Natural killer cell (primary cell): ENCODE results near the gene AP1S2. TPM values are rescaled to one million over a fixed set of nuclear protein-coding genes. Genes with fewer than 3 reads are reported as not detected.

Source experiments
- ATAC-seq, 3 donors: fragments of 150-1000 bp in 2 of 3; fragments of 200-7000 bp in 1 of 3; cut with Tn5 transposase; 1 replicate in 1 of 3; 2 replicates in 2 of 3; pipeline ENCODE4 v1.10.0; 2021; ENCODE audit warnings: mild to moderate bottlenecking in 2 of 3, moderate library complexity in 2 of 3
- DNase-seq, 2 donors: peaks; one replicate each; pipeline versions ENCODE4 v3.0.0 to v3.0.0-alpha.2; 2013 to 2021; ENCODE audit warnings: mixed read lengths in 1 of 2
- H3K27ac ChIP-seq: one replicate; pipeline ENCODE4 v1.5.1; 2013; ENCODE audit warnings: mild to moderate bottlenecking, low read length
- H3K27me3 ChIP-seq: one replicate; pipeline ENCODE4 v1.6.1; 2013; ENCODE audit warnings: low read length; ENCODE audit not compliant: control insufficient read depth, insufficient read depth
- H3K36me3 ChIP-seq: one replicate; pipeline ENCODE4 v1.6.1; 2013; ENCODE audit warnings: low read length; ENCODE audit not compliant: control insufficient read depth, insufficient read depth
- H3K4me1 ChIP-seq: one replicate; pipeline ENCODE4 v1.6.1; 2013; ENCODE audit warnings: low read length; ENCODE audit not compliant: control insufficient read depth, insufficient read depth
- H3K4me3 ChIP-seq: one replicate; pipeline ENCODE4 v1.5.1; 2013; ENCODE audit warnings: low read length
- H3K9me3 ChIP-seq: one replicate; pipeline ENCODE4 v1.6.1; 2013; ENCODE audit warnings: low read length; ENCODE audit not compliant: control insufficient read depth, insufficient read depth
- H3K27ac Mint-ChIP-seq, 2 donors: one replicate each; pipeline ENCODE4 v1.8.0; 2022; ENCODE audit warnings: mild to moderate bottlenecking in 2 of 2, mixed read lengths in 2 of 2, moderate library complexity in 1 of 2
- H3K27me3 Mint-ChIP-seq, 2 donors: one replicate each; pipeline ENCODE4 v1.8.0; 2022; ENCODE audit warnings: low read depth in 2 of 2, mixed read lengths in 2 of 2
- H3K36me3 Mint-ChIP-seq: one replicate; pipeline ENCODE4 v1.8.0; 2022; ENCODE audit warnings: mixed read lengths
- H3K4me1 Mint-ChIP-seq, 2 donors: one replicate each; pipeline ENCODE4 v1.8.0; 2022; ENCODE audit warnings: mixed read lengths in 2 of 2
- H3K4me3 Mint-ChIP-seq: one replicate; pipeline ENCODE4 v1.8.0; 2022; ENCODE audit warnings: mild to moderate bottlenecking, moderate library complexity, mixed read lengths
- H3K9me3 Mint-ChIP-seq, 2 donors: one replicate each; pipeline ENCODE4 v1.8.0; 2022; ENCODE audit warnings: mixed read lengths in 2 of 2
- WGBS: methylation state at CpG from one replicate; pipeline ENCODE4 v1.1.7; 2013; ENCODE audit warnings: missing lambda C conversion rate; ENCODE audit not compliant: insufficient coverage; 5-methylcytosine and 5-hydroxymethylcytosine counted together
- intact Hi-C: fragments of 100-400 bp; cut with micrococcal nuclease; formaldehyde crosslinking; loops from one replicate; pipeline ENCODE4 v1.14.2; 2022
- total RNA-seq, 4 donors: library from RNA; stranded (reverse); fragments of 120-200 nt in 1 of 4; gene quantifications; one replicate each; pipeline versions ENCODE4 v1.2.3 to v1.2.4, GENCODE V29; 2013 to 2022
- TF ChIP-seq, protein P1 (sequence below): fragments of 200-600 bp; IDR thresholded peaks from one replicate; pipeline ENCODE4 v1.8.0; 2022; ENCODE audit warnings: antibody characterized with exemption

AP1S2 gene
- total RNA-seq, 3 donors from 2014 or later (not counting 1 experiment from before 2014, with no cell fraction given) = 21.0 to 30.8 (median 25.9) TPM

DNA sequence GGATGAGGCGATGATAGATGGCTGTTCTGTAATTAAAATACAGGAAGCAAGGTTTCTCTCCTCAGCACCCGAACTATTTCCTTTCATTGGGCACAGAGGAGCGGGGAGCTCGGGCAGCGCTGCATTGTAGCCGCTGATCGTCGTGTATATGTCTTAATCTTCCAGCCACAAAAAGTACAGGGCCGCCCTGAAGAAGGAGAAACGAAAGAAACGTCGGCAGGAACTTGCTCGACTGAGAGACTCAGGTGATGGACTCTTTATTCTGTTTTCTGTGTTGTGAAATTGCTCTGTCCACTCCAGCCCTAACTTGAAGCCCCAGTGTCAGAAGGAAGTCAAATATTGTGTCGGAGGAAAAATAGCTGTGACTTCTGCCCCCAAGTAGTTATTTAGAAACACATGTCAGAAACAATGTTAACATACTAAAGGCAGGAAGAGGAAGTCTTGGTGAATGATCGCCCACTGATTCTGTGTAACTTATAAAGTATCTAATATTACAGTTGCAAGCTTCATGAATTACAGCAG is 63.8 kb downstream of the AP1S2 start:
- peak in 1 of 2 donors; percentile 36 for DNase-seq
- peak in 2 of 3 donors; percentile 38 to 40 for ATAC-seq
- TF ChIP-seq, protein P1, sequence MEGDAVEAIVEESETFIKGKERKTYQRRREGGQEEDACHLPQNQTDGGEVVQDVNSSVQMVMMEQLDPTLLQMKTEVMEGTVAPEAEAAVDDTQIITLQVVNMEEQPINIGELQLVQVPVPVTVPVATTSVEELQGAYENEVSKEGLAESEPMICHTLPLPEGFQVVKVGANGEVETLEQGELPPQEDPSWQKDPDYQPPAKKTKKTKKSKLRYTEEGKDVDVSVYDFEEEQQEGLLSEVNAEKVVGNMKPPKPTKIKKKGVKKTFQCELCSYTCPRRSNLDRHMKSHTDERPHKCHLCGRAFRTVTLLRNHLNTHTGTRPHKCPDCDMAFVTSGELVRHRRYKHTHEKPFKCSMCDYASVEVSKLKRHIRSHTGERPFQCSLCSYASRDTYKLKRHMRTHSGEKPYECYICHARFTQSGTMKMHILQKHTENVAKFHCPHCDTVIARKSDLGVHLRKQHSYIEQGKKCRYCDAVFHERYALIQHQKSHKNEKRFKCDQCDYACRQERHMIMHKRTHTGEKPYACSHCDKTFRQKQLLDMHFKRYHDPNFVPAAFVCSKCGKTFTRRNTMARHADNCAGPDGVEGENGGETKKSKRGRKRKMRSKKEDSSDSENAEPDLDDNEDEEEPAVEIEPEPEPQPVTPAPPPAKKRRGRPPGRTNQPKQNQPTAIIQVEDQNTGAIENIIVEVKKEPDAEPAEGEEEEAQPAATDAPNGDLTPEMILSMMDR = no peak
- Mint-ChIP-seq H3K36me3 (peaks cover 1% of the 10 kb centered on the region), H3K27ac (no peak overlapping the region), H3K4me3 (no peak overlapping the region), H3K27me3 (no peaks in the 10 kb centered on the region), H3K9me3 (no peaks in the 10 kb centered on the region), H3K4me1 (peaks cover 22% of the 10 kb centered on the region in 2 donors)
- Histone ChIP-seq H3K36me3 (peaks cover 3% of the 10 kb centered on the region), H3K4me3 (peak overlapping the region; percentile 59), H3K27me3 (no peaks in the 10 kb centered on the region), H3K4me1 (peaks cover 21% of the 10 kb centered on the region), H3K27ac (peak overlapping the region; percentile 84), H3K9me3 (no peaks in the 10 kb centered on the region)
- WGBS = 0% methylated on average over 13 of the region's 15 CpGs
- intact Hi-C loops = loop anchor here (1.0 to 2.0 kb wide), 3 partner anchors 64 to 116 kb away; no protein-coding TSS in a partner anchor

DNA sequence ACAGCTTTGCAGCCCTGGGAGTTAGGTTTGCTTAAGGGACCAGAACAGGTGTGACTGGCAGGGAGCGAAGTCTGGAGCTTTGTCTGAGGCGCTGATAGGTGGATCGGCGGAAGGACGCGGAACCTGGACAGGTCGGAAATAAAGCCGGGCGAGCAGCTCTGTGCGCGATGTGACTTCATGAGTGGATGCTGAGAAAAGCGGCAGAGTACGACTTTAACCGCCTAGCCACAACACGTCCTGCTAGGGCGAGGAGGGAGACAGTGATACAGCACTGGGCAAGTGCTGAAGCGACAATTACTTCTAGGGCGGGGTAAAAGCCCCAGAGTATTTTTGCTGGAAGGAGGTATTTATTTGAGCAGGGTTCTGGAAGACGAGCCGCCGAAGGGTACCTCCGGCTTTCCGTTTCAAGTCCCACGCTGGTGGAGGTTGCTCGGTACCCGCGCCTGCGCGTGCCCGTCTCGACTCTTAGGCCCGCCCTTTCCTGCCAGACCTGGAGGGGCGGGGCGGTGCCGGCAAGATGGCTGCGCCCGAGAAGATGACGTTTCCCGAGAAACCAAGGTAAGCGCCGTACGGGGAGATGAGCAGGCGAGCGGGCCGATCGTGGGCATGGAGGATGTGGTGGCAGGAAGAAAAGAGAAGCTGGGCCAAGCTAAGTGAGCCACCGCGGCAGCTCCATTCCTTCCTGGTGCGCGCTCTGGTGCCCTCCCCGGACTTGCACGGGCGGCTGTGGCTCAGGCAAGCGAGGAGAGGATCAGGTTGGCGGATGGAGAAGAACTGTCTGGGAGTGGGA is 64.4 kb downstream of the AP1S2 start, which contains the start of gene ZRSR2:
Gene ZRSR2, plus strand, starts transcription at position 506 of the 790 bp plus-strand sequence. Its CDS starts 12 bp downstream, at position 518.
- TF ChIP-seq, protein P1 = no peak
- peak; percentile 78 to 92 for DNase-seq
- Mint-ChIP-seq H3K9me3 (no peaks in the 10 kb centered on the region), H3K27ac (no peak within 1 kb of the TSS), H3K36me3 (peaks cover under 1% of the 10 kb centered on the region), H3K4me1 (peaks cover 16 to 17% of the 10 kb centered on the region in 2 donors), H3K4me3 (no peak within 1 kb of the TSS), H3K27me3 (no peaks in the 10 kb centered on the region)
- Histone ChIP-seq H3K4me1 (peaks cover 21% of the 10 kb centered on the region), H3K36me3 (peaks cover 7% of the 10 kb centered on the region), H3K27me3 (no peaks in the 10 kb centered on the region), H3K9me3 (no peaks in the 10 kb centered on the region), H3K27ac (peak within 1 kb of the TSS; percentile 84), H3K4me3 (peak within 1 kb of the TSS; percentile 59)
- peak; percentile 92 to 97 (median 92) for ATAC-seq
- intact Hi-C loops = loop anchor here (1.0 to 2.0 kb wide), 3 partner anchors 65 to 115 kb away; no protein-coding TSS in a partner anchor
- 0% methylated on average over 51 of the region's 55 CpGs for WGBS

DNA sequence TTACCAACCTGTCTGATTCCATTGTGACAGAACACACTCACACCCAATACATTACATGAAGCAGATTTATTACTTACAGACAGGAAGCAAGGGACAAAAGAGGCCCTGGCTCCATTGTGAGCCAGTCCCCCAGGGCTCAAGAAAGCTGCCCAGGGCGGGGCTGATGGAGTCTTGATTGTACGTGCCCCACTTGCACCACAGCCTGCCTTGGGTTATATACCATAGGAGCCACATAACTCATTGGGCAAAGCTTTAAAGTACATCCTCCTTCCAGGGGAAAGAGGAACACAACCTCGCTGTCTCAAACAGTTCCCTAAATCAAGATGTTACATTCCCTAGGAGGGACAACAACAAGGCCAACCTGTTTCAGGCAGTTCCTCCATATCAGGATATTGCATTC is 67.7 kb downstream of the AP1S2 start:
- peaks cover 18% of the 10 kb centered on the region for H3K36me3 Mint-ChIP-seq

More for the DNA sequence above, 67.7 kb downstream of the AP1S2 start:
- 100% methylated on average over 2 of the region's 3 CpGs for WGBS
- no peak overlapping the region for H3K27ac ChIP-seq
- Mint-ChIP-seq H3K27ac (peak overlapping the region in 1 of 2 donors; percentile 32), H3K4me1 (peaks cover 5% of the 10 kb centered on the region in 2 donors), H3K9me3 (no peaks in the 10 kb centered on the region), H3K27me3 (no peaks in the 10 kb centered on the region), H3K4me3 (no peak overlapping the region)
- H3K9me3 ChIP-seq = no peaks in the 10 kb centered on the region
- H3K27me3 ChIP-seq = no peaks in the 10 kb centered on the region
- intact Hi-C loops = no loop called here
- H3K4me3 ChIP-seq = no peak overlapping the region
- DNase-seq (no peak), ATAC-seq (no peak)
- TF ChIP-seq, protein P1 = no peak
- peaks cover 18% of the 10 kb centered on the region for H3K4me1 ChIP-seq
- H3K36me3 ChIP-seq = peaks cover 10% of the 10 kb centered on the region
